Right atrium auricular region (tissue), 2 donors: ENCODE data around the gene PCGF3. TPM values are rescaled to one million over a fixed set of nuclear protein-coding genes. Genes with fewer than 3 reads are reported as not detected.

Experiments used
- DNase-seq: peaks from one replicate; pipeline ENCODE4 v3.0.0-alpha.2; 2019; ENCODE audit warnings: low spot score
- H3K27ac ChIP-seq, 2 donors: fragments of 200-600 bp; sonication (generic); 1 replicate in 1 of 2; 2 replicates in 1 of 2; pipeline ENCODE4 v1.5.1; 2016 to 2019
- H3K27me3 ChIP-seq, 2 donors: fragments of 200-600 bp; sonication (generic); one replicate each; pipeline versions ENCODE4 v1.5.1 to v1.6.0; 2017 to 2019
- H3K36me3 ChIP-seq: fragments of 200-600 bp; sonication (generic); one replicate; pipeline ENCODE4 v1.5.1; 2016
- H3K4me1 ChIP-seq, 2 donors: fragments of 200-600 bp; sonication (generic); one replicate each; pipeline versions ENCODE4 v1.5.1 to v1.6.0; 2017 to 2019
- H3K4me3 ChIP-seq, 2 donors: fragments of 200-600 bp; sonication (generic); 1 replicate in 1 of 2; 2 replicates in 1 of 2; pipeline ENCODE4 v1.5.1; 2017 to 2019; ENCODE audit warnings: mild to moderate bottlenecking in 1 of 2, moderate library complexity in 1 of 2
- H3K9me3 ChIP-seq, 2 donors: fragments of 200-600 bp; sonication (generic); one replicate each; pipeline ENCODE4 v1.5.1; 2019
- total RNA-seq, 2 donors: library from RNA; depleted of rRNA; stranded (reverse); fragments of >200 nt; gene quantifications; one replicate each; pipeline ENCODE4 v1.1.0, GENCODE V29; 2016
- TF ChIP-seq, protein P1 (sequence below), 2 donors: fragments of 200-600 bp; sonication (generic); IDR thresholded peaks; one replicate each; pipeline ENCODE4 v1.5.1; 2019; ENCODE audit warnings: antibody characterized with exemption in 2 of 2

PCGF3 gene
- total RNA-seq, 2 donors from 2014 or later = 17.9 to 22.6 TPM

DNA sequence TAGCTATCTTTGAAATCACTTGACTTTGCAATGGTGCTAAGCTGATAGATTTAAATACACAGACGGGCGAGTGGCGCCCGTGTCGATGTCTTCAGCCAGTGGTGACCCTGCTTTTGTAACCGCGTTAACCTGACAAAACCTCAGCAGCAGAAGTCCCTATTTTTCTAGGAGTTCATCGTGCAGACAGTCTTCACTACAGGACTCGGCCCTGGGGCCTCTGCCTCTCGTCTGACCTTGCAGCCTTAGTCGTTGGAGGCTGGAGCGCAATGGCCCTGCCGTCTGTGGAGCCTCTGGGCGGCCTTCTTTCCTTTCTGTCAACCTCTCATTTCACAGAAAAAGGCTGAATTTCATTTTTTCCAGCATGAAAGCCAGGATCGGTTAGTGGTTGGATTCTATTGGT lies 62.4 kb downstream of the PCGF3 start:
- no peaks in the 10 kb centered on the region for H3K9me3 ChIP-seq
- peaks cover 0 to 30% of the 10 kb centered on the region in 2 donors for H3K4me1 ChIP-seq
- no peak for DNase-seq
- peaks cover 72% of the 10 kb centered on the region for H3K36me3 ChIP-seq
- no peaks in the 10 kb centered on the region for H3K27me3 ChIP-seq
- TF ChIP-seq, protein P1, sequence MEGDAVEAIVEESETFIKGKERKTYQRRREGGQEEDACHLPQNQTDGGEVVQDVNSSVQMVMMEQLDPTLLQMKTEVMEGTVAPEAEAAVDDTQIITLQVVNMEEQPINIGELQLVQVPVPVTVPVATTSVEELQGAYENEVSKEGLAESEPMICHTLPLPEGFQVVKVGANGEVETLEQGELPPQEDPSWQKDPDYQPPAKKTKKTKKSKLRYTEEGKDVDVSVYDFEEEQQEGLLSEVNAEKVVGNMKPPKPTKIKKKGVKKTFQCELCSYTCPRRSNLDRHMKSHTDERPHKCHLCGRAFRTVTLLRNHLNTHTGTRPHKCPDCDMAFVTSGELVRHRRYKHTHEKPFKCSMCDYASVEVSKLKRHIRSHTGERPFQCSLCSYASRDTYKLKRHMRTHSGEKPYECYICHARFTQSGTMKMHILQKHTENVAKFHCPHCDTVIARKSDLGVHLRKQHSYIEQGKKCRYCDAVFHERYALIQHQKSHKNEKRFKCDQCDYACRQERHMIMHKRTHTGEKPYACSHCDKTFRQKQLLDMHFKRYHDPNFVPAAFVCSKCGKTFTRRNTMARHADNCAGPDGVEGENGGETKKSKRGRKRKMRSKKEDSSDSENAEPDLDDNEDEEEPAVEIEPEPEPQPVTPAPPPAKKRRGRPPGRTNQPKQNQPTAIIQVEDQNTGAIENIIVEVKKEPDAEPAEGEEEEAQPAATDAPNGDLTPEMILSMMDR (IDR thresholded peaks at IDR 0.05) = no peak
- H3K4me3 ChIP-seq = no peak overlapping the region
- no peak overlapping the region for H3K27ac ChIP-seq

DNA sequence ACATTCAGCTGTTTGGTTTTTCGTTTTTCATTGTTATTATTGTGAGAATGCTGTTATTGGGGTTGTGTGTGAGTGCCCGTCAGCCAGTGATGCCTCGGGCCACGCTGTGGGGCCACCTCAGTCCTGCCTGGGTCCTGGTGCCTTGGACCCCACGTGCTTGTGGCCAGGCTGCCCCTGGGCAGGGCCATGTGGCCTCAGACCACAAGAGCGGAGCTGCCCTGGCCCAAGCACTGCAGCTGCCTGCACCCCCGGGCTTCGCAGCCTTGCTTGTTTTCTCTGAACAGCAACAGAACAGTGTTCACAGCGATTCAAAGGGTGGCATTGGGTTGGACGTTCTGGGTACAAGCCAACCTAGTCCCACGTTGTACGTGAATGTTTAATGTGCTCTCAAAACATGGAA lies 63.4 kb downstream of the PCGF3 start:
- Histone ChIP-seq H3K27ac (no peak overlapping the region), H3K36me3 (peaks cover 67% of the 10 kb centered on the region), H3K4me3 (no peak overlapping the region), H3K4me1 (peaks cover 0 to 39% of the 10 kb centered on the region in 2 donors), H3K9me3 (no peaks in the 10 kb centered on the region), H3K27me3 (no peaks in the 10 kb centered on the region)
- TF ChIP-seq, protein P1 (IDR thresholded peaks at IDR 0.05) = no peak
- DNase-seq = no peak

DNA sequence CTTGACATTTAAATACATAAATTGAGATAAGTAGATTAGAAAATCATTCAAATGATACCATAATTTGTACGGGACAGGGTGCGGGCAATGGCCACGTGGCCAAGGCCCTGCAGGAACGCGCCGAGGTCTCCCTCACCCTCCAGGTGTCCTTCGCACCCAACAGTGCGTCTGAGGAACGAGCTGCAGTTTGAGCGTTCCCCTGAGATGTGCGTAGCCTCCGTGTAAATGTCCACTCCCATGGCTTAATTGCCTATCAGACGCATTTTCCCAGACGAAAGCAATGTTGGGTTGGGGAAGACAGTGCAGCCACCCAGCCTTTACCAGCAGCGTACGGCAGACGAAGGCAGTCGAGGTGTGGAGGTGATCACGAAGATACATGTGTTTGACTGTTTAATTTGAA lies 63.9 kb downstream of the PCGF3 start:
- Histone ChIP-seq H3K36me3 (peaks cover 66% of the 10 kb centered on the region), H3K9me3 (no peaks in the 10 kb centered on the region), H3K27ac (no peak overlapping the region), H3K4me1 (peaks cover 0 to 43% of the 10 kb centered on the region in 2 donors), H3K27me3 (no peaks in the 10 kb centered on the region), H3K4me3 (no peak overlapping the region)
- TF ChIP-seq, protein P1 (IDR thresholded peaks at IDR 0.05) = no peak
- DNase-seq = no peak

DNA sequence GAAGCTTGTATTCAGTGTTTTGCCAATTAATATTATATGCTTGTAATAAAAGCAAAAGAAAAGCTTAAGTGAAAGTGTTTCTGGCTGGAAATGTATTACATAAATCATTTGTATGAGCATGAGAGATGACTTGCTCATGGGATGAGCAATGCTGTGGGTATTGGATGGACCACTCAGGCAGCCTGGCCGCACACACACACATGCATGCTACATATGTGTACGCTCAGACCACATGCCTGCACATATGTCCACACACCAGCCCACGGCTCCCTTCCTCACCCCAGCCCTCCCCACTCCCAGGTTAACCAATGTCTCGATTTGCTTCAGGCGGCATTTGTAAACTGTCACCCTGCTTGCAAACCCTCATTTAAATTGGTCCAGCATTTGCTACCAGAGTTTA lies 64.4 kb downstream of the PCGF3 start:
- TF ChIP-seq, protein P1 (IDR thresholded peaks at IDR 0.05) = no peak
- peaks cover 68% of the 10 kb centered on the region for H3K36me3 ChIP-seq
- DNase-seq = no peak

DNA sequence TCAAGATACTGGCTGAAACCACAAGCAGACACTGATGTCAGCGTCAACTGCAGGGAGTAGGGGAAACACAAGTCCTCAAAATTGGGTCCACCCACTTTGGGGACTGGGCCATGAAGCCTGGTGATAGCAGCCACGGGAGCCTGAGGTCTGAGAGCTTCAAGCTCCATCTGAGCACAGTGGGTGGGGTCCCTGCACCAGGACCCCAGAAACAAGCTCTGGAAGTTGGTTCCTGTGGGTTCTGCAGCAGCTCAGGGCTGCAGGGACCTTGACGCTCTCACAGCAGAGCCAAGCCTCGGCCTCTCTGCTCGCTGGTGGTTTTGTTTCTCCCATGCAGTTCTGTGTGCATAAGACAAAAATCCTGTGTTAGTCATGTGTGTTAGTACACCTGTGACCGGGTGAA lies 65.8 kb downstream of the PCGF3 start:
- H3K4me3 ChIP-seq = no peak overlapping the region
- no peak for DNase-seq
- H3K36me3 ChIP-seq = peaks cover 66% of the 10 kb centered on the region
- no peaks in the 10 kb centered on the region for H3K27me3 ChIP-seq
- H3K4me1 ChIP-seq = peaks cover 0 to 59% of the 10 kb centered on the region in 2 donors
- peak overlapping the region; percentile 29 to 73 for H3K27ac ChIP-seq
- no peaks in the 10 kb centered on the region for H3K9me3 ChIP-seq
- TF ChIP-seq, protein P1 (IDR thresholded peaks at IDR 0.05) = no peak

More for the DNA sequence above, 64.4 kb downstream of the PCGF3 start:
- no peak overlapping the region for H3K4me3 ChIP-seq
- H3K4me1 ChIP-seq = peaks cover 0 to 48% of the 10 kb centered on the region in 2 donors
- H3K9me3 ChIP-seq = no peaks in the 10 kb centered on the region
- no peak overlapping the region for H3K27ac ChIP-seq
- no peaks in the 10 kb centered on the region for H3K27me3 ChIP-seq

DNA sequence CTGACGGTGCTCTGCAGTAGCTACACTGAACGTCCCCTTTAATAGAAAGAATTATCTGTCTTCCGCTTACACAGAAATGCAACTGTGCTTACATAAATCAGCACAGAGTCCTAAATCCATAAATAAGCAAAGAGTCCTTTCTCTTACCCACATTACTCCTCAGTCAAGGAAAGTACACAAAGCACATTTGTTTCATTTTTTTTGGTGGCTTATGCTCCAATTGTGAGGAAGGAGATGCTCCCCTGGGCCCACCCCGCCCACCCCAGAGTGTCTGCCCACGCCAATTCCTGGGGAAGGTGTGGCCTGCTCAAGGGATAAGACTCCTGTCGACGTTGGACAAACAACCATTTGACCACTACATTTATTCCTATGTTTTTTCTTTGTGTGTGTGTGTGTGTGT lies 66.5 kb downstream of the PCGF3 start:
- no peaks in the 10 kb centered on the region for H3K9me3 ChIP-seq
- H3K36me3 ChIP-seq = peaks cover 66% of the 10 kb centered on the region
- H3K4me3 ChIP-seq = no peak overlapping the region
- DNase-seq = no peak
- peaks cover 0 to 64% of the 10 kb centered on the region in 2 donors for H3K4me1 ChIP-seq
- TF ChIP-seq, protein P1 (IDR thresholded peaks at IDR 0.05) = no peak
- peak overlapping the region; percentile 29 to 73 for H3K27ac ChIP-seq
- H3K27me3 ChIP-seq = no peaks in the 10 kb centered on the region
